Dendritic cell treated with granulocyte-macrophage colony-stimulating factor and Interleukin-4, amounts not matched to agents 40 ng/mL and 50 ng/mL, for 4 days (primary cell): ENCODE data around the gene CHP1.
A peak's percentile ranks its signal among the peaks of the same experiment; 100 is the strongest.

Source experiments
- H3K27ac Mint-ChIP-seq: one replicate; pipeline ENCODE4 v1.8.0; 2022; ENCODE audit warnings: mild to moderate bottlenecking, mixed read lengths
- H3K27me3 Mint-ChIP-seq: one replicate; pipeline ENCODE4 v1.8.0; 2022; ENCODE audit warnings: mild to moderate bottlenecking, mixed read lengths
- H3K36me3 Mint-ChIP-seq: one replicate; pipeline ENCODE4 v1.8.0; 2022; ENCODE audit warnings: low read depth, mixed read lengths
- H3K4me1 Mint-ChIP-seq: one replicate; pipeline ENCODE4 v1.8.0; 2022; ENCODE audit warnings: low read depth, mixed read lengths
- H3K4me3 Mint-ChIP-seq: one replicate; pipeline ENCODE4 v1.8.0; 2022; ENCODE audit warnings: mild to moderate bottlenecking, moderate library complexity, mixed read lengths
- H3K9me3 Mint-ChIP-seq: one replicate; pipeline ENCODE4 v1.8.0; 2022; ENCODE audit warnings: mixed read lengths
- intact Hi-C: fragments of 100-400 bp; cut with micrococcal nuclease; formaldehyde crosslinking; loops from one replicate; pipeline ENCODE4 v1.15.0; 2022

Gene CHP1

GRCh38 chr15:41230650-41231421 is at the start of gene CHP1, which contains the start of gene EXD1:
Gene CHP1, plus strand, starts transcription at chr15:41231268. Its CDS starts 115 bp downstream, at chr15:41231383.
Gene EXD1, minus strand, starts transcription at chr15:41230757. Its CDS starts 4,182 bp downstream, at chr15:41226575.
- peaks cover 16% of the 10 kb centered on the region for H3K36me3 Mint-ChIP-seq
- H3K9me3 Mint-ChIP-seq = no peaks in the 10 kb centered on the region
- peak within 1 kb of the TSS; percentile 91 for H3K4me3 Mint-ChIP-seq
- H3K27me3 Mint-ChIP-seq = peaks cover 3% of the 10 kb centered on the region
- H3K27ac Mint-ChIP-seq = peak within 1 kb of the TSS; percentile 96
- intact Hi-C loops = loop anchor here (1.0 to 2.0 kb wide), 2 partner anchors 52 to 115 kb away; partner anchors contain the start of gene INO80
- H3K4me1 Mint-ChIP-seq = peaks cover 31% of the 10 kb centered on the region

- Mint-ChIP-seq H3K9me3 (no peaks in the 10 kb centered on the region), H3K27ac (no peak overlapping the region), H3K4me3 (no peak overlapping the region), H3K27me3 (no peaks in the 10 kb centered on the region), H3K36me3 (no peaks in the 10 kb centered on the region), H3K4me1 (no peaks in the 10 kb centered on the region)
- intact Hi-C loops = loop anchor here (5.0 kb wide), 1 partner anchor 95 kb away; no protein-coding TSS in a partner anchor
These were observed 48.8 kb upstream of the CHP1 start for GRCh38 chr15:41182266-41182665.

- Mint-ChIP-seq H3K4me1 (no peaks in the 10 kb centered on the region), H3K9me3 (no peaks in the 10 kb centered on the region), H3K4me3 (no peak overlapping the region), H3K27ac (no peak overlapping the region), H3K27me3 (no peaks in the 10 kb centered on the region), H3K36me3 (no peaks in the 10 kb centered on the region)
- intact Hi-C loops = loop anchor here (5.0 kb wide), 1 partner anchor 96 kb away; no protein-coding TSS in a partner anchor
These were observed 47.5 kb upstream of the CHP1 start for GRCh38 chr15:41183581-41183980.

- no peak overlapping the region for H3K27ac Mint-ChIP-seq
- H3K9me3 Mint-ChIP-seq = no peaks in the 10 kb centered on the region
- intact Hi-C loops = no loop called here
- H3K27me3 Mint-ChIP-seq = no peaks in the 10 kb centered on the region
- H3K4me1 Mint-ChIP-seq = no peaks in the 10 kb centered on the region
- no peaks in the 10 kb centered on the region for H3K36me3 Mint-ChIP-seq
- H3K4me3 Mint-ChIP-seq = no peak overlapping the region
These were observed 36.6 kb upstream of the CHP1 start for GRCh38 chr15:41194444-41194843.

GRCh38 chr15:41199470-41199869 is 31.6 kb upstream of the CHP1 start:
- no peak overlapping the region for H3K4me3 Mint-ChIP-seq
- no peaks in the 10 kb centered on the region for H3K36me3 Mint-ChIP-seq
- no peak overlapping the region for H3K27ac Mint-ChIP-seq
- intact Hi-C loops = no loop called here
- no peaks in the 10 kb centered on the region for H3K9me3 Mint-ChIP-seq
- H3K4me1 Mint-ChIP-seq = no peaks in the 10 kb centered on the region
- H3K27me3 Mint-ChIP-seq = no peaks in the 10 kb centered on the region

- Mint-ChIP-seq H3K27me3 (peaks cover 1% of the 10 kb centered on the region), H3K36me3 (no peaks in the 10 kb centered on the region), H3K4me3 (no peak overlapping the region), H3K9me3 (no peaks in the 10 kb centered on the region), H3K4me1 (no peaks in the 10 kb centered on the region), H3K27ac (no peak overlapping the region)
- intact Hi-C loops = no loop called here
These were observed 27.7 kb upstream of the CHP1 start for GRCh38 chr15:41203395-41203794.

- Mint-ChIP-seq H3K9me3 (no peaks in the 10 kb centered on the region), H3K4me1 (no peaks in the 10 kb centered on the region), H3K27me3 (peaks cover 1% of the 10 kb centered on the region), H3K36me3 (no peaks in the 10 kb centered on the region), H3K27ac (no peak overlapping the region), H3K4me3 (no peak overlapping the region)
- intact Hi-C loops = no loop called here
These were observed 25.8 kb upstream of the CHP1 start for GRCh38 chr15:41205315-41205714.

GRCh38 chr15:41207687-41208448 is 23.2 kb upstream of the CHP1 start:
- H3K9me3 Mint-ChIP-seq = no peaks in the 10 kb centered on the region
- no peaks in the 10 kb centered on the region for H3K36me3 Mint-ChIP-seq
- intact Hi-C loops = no loop called here
- no peaks in the 10 kb centered on the region for H3K4me1 Mint-ChIP-seq
- no peak overlapping the region for H3K27ac Mint-ChIP-seq
- no peak overlapping the region for H3K4me3 Mint-ChIP-seq
- H3K27me3 Mint-ChIP-seq = peaks cover 1% of the 10 kb centered on the region

- H3K4me3 Mint-ChIP-seq = no peak overlapping the region
- no peaks in the 10 kb centered on the region for H3K9me3 Mint-ChIP-seq
- no peak overlapping the region for H3K27ac Mint-ChIP-seq
- H3K27me3 Mint-ChIP-seq = peaks cover 2% of the 10 kb centered on the region
- H3K4me1 Mint-ChIP-seq = peaks cover 26% of the 10 kb centered on the region
- H3K36me3 Mint-ChIP-seq = no peaks in the 10 kb centered on the region
- intact Hi-C loops = no loop called here
These were observed 15.4 kb upstream of the CHP1 start for GRCh38 chr15:41215708-41216107.

GRCh38 chr15:41218851-41219250 is 12.2 kb upstream of the CHP1 start:
- Mint-ChIP-seq H3K9me3 (no peaks in the 10 kb centered on the region), H3K27ac (no peak overlapping the region), H3K27me3 (peaks cover 4% of the 10 kb centered on the region), H3K4me3 (no peak overlapping the region), H3K36me3 (no peaks in the 10 kb centered on the region), H3K4me1 (peaks cover 26% of the 10 kb centered on the region)
- intact Hi-C loops = no loop called here

- Mint-ChIP-seq H3K4me3 (no peak overlapping the region), H3K27ac (no peak overlapping the region)
- intact Hi-C loops = no loop called here
These were observed 11.7 kb upstream of the CHP1 start for GRCh38 chr15:41219381-41219780.

GRCh38 chr15:41230345-41230649 is 771 bp upstream of the CHP1 start:
- peak overlapping the region; percentile 96 for H3K27ac Mint-ChIP-seq
- peaks cover 4% of the 10 kb centered on the region for H3K27me3 Mint-ChIP-seq
- no peaks in the 10 kb centered on the region for H3K9me3 Mint-ChIP-seq
- peaks cover 27% of the 10 kb centered on the region for H3K4me1 Mint-ChIP-seq
- H3K36me3 Mint-ChIP-seq = peaks cover 16% of the 10 kb centered on the region
- peak overlapping the region; percentile 91 for H3K4me3 Mint-ChIP-seq
- intact Hi-C loops = loop anchor here (2.0 kb wide), 1 partner anchor 53 kb away; no protein-coding TSS in a partner anchor

More at GRCh38 chr15:41219381-41219780, 11.7 kb upstream of the CHP1 start:
- Mint-ChIP-seq H3K4me1 (peaks cover 26% of the 10 kb centered on the region), H3K36me3 (no peaks in the 10 kb centered on the region), H3K27me3 (peaks cover 4% of the 10 kb centered on the region), H3K9me3 (no peaks in the 10 kb centered on the region)

GRCh38 chr15:41231422-41232226 is 556 bp downstream of the CHP1 start:
- Mint-ChIP-seq H3K4me3 (peak overlapping the region; percentile 91), H3K9me3 (no peaks in the 10 kb centered on the region), H3K4me1 (peaks cover 31% of the 10 kb centered on the region), H3K27ac (peak overlapping the region; percentile 96), H3K27me3 (no peaks in the 10 kb centered on the region), H3K36me3 (peaks cover 16% of the 10 kb centered on the region)
- intact Hi-C loops = loop anchor here (1.0 to 2.0 kb wide), 2 partner anchors 51 to 115 kb away; partner anchors contain the start of gene INO80
